GM18526 (cell line): ENCODE measurements around the gene GNAT3.

Source experiments
- POLR2A ChIP-seq: IDR thresholded peaks from 3 replicates; pipeline ENCODE4 v1.6.1; 2011; ENCODE audit not compliant: insufficient read length; ENCODE audit errors: extremely low read depth

Gene GNAT3

DNA sequence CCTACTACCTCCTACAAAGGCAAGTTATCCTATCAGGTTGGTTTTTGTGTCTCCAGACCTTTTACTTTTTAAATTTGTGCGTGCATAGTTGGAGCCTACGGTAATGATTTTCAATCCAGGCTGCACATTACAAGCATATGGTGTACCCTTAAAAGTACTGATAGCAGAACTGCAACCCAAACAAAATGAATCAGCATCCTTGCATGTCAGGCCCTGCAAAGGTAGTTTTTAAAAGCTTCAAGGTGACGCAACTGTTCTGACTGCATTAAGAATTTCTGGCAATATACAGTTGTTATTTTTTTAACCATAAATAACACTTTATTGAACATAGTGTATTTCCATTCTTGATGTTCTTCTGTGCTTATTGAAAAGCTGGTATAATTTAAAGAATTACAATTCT, 28.9 kb downstream of the GNAT3 start:
- TF ChIP-seq POLR2A = no peak

DNA sequence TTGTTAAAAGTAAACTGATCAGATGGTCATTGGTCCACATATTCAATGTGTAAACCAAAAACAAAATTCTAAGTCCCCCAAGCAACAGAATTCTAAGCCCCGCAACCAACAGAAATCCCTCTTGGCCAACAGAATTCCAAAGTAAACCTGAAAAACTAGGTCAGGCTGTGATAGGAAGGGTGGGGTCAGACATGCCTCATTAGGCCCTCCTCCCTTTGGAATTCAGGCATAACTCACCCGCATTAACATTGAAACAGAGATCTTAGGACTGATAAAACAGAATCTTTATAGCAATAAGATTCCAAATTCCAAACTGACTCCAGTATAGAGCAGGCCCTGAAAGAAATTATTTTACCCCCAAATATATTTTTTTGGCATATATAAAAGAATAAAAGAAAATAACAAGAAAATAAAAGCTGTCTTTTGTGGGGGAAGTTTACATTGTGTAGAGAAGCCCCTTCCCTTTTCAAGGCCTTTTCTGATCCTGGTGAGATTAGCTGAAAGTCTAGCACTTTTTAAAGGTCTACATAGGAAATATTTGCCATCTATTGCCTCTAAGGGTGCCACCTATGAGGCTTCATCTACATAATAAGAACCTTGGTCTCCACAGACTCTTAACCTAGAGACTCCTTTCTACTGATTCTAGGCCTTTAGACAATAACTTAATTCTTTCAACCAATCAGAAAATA, 30.5 kb downstream of the GNAT3 start:
- no peak for TF ChIP-seq POLR2A

- TF ChIP-seq POLR2A = no peak
Measured at GRCh38 chr7:80480566-80480965, 31.3 kb downstream of the GNAT3 start.

DNA sequence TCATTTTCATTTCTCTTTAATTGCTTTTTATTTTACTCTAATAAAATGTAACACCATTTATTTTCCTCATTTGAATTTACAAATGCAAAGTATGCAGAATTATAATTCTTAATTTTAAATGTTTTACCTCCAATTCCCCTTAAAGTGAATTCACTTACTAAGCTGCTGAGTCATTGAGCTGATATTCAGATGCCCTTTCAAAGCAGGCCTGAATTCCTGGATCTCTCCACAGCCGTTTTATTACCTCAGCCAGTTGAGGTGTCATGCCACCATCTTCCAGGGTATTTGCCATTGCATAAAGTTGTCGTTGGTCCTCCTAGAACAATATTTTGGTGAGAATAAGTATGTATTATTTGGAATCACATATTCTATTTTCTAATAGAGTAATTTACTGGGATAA, 33.2 kb downstream of the GNAT3 start:
- TF ChIP-seq POLR2A = no peak

- TF ChIP-seq POLR2A = no peak
Measured at GRCh38 chr7:80476035-80476434, 35.8 kb downstream of the GNAT3 start.

GRCh38 chr7:80475383-80475782, 36.5 kb downstream of the GNAT3 start:
- no peak for TF ChIP-seq POLR2A

DNA sequence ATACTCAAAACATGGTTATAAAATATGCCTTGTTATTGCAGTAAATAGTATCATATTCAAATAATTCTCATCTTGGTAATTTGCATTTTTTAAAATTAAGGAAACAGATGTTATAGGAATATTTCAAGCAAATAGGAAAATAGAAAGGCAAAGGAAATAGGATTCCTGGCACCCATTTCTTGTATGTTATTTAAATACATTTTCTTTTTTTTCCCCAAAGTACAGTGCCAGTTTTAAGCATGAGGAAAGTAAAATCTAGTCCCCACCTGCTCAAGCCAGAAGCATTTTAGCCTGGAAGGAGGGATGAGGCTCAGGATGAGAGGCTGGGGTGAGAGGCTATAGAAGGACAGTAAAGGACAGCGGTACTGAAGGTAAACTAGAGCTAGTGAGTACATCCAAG, 38.1 kb downstream of the GNAT3 start:
- TF ChIP-seq POLR2A = no peak

- TF ChIP-seq POLR2A = no peak
Measured at GRCh38 chr7:80472491-80473200, 39.2 kb downstream of the GNAT3 start.

GRCh38 chr7:80468931-80469714, 42.7 kb downstream of the GNAT3 start:
- no peak for TF ChIP-seq POLR2A

DNA sequence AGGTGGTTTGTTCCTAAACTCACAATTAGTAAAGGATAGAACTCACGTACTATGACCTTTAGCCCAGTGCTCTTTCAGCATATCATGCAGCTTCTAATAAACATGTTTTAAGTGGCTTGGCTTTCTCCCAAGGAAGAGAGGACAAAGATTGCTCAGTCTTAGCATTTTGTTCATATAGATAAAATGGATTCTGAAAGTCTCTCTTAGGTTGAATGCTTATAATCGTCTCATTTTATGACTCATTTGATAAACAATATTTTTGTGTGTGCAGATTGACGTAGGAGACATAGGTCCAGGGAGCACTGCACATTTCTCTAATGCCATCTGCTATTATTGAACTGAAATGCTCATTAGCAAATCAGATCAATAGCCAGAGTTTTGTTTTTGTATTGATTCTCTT, 44.8 kb downstream of the GNAT3 start:
- TF ChIP-seq POLR2A = no peak

DNA sequence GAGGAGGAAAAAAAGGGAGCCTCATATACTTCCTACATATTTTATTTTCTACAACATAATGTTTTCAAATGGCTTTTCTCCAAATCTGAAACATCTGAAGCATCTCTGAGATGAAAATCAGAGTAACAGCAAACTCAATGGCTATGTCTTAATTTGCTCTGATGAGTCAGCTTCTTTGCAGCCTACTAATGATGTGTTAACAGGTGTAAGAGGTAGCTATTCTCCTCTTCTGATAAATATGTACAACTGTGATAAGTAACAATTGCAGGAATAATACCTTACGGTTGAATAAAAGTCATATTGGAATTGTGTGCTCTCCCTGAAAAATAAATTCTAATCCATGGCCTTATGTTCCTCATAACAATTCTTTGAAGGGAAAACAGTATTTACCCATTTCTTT, 45.2 kb downstream of the GNAT3 start:
- no peak for TF ChIP-seq POLR2A

DNA sequence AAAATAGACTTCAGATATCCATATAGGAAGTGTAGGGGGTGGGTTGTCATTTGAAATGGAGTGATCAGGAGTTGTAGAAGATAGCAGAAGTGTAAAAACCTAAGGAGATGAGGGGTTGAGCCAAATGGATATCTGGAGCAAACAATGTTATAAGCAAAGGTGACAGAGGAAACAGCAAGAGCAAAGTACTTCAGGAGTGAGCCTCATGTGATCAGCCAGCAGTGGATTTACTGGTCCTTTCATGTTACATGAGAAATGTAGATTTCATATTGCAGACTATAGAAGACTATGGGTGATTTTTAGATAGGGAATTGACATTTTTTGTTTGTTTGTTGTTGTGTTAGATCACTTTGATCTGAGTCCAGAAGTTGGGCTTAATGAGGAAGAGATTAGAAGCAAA, 47.7 kb downstream of the GNAT3 start:
- TF ChIP-seq POLR2A = no peak

- no peak for TF ChIP-seq POLR2A
Measured at GRCh38 chr7:80463272-80463920, 48.5 kb downstream of the GNAT3 start.

- no peak for TF ChIP-seq POLR2A
Measured at GRCh38 chr7:80460857-80461256, 51.0 kb downstream of the GNAT3 start.

DNA sequence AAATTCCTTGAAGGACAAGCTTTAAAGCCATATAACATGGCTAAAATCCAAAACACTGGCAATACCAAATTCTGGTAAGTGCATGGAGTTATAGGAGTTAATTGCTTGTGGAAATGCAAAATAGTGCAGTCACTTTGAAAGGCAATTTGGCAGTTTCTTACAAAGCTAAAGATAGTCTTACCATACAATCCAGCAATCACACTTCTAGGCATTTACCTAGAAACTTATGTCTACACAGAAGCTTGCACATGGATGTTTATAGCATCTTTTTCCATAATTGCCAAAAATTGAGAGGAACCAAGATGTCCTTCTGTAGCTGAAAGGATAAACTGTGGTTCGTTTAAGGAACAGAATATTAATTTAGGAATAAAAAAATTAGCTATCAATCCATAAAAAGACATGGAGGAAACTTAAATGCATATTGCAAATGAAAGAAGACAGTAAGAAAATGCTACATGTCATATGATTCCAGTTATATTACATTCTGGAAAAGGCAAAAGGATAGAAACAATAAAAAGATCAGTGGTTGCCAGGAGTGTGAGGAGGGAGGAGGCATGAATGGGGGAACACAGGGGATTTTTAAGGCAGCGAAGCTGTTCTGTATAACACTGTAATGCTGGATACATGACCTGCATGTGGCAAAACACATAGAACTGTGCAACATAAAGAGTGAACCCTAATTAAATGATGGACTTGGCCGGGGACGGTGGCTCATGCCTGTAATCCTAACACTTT, 51.9 kb downstream of the GNAT3 start:
- TF ChIP-seq POLR2A = no peak
